Skin epidermis (tissue), 12 donors: ENCODE data around the gene PTTG1IP.
"Not testable (repeated sequence)": the region's sequence is repeated elsewhere in the genome, so short reads cannot be mapped to it uniquely, and the experiment has no call there.

Experiments used
- H3K27ac ChIP-seq, 21 experiments: fragments of 200-600 bp; sonication (generic) in 11 of 21; one replicate each; pipeline ENCODE4 v1.5.0; 2020; ENCODE audit warnings: mild to moderate bottlenecking in 3 of 21, inconsistent platforms in 2 of 21, moderate library complexity in 2 of 21
- H3K4me3 ChIP-seq, 7 experiments: fragments of 200-600 bp; sonication (generic) in 2 of 7; one replicate each; pipeline ENCODE4 v1.5.0; 2020; ENCODE audit warnings: inconsistent platforms in 2 of 7, mild to moderate bottlenecking in 2 of 7, moderate library complexity in 1 of 7

The PTTG1IP gene

GRCh38 chr21:44836666-44837471 lies 36.6 kb downstream of the PTTG1IP start:
- H3K4me3 ChIP-seq, result no peak overlapping the region
- no peak overlapping the region for H3K27ac ChIP-seq

- no peak overlapping the region for H3K27ac ChIP-seq
- no peak overlapping the region for H3K4me3 ChIP-seq
Measured at GRCh38 chr21:44836349-44836665, 37.2 kb downstream of the PTTG1IP start.

- Histone ChIP-seq H3K4me3 (no peak overlapping the region), H3K27ac (no peak overlapping the region)
Measured at GRCh38 chr21:44835647-44835973, 37.9 kb downstream of the PTTG1IP start.

- Histone ChIP-seq H3K27ac (no peak overlapping the region), H3K4me3 (no peak overlapping the region)
Measured at GRCh38 chr21:44834951-44835646, 38.4 kb downstream of the PTTG1IP start.

- H3K27ac ChIP-seq, result no peak overlapping the region
Measured at GRCh38 chr21:44834231-44834950, 39.1 kb downstream of the PTTG1IP start.

GRCh38 chr21:44833663-44834062 lies 39.8 kb downstream of the PTTG1IP start:
- H3K27ac ChIP-seq, result no peak overlapping the region
- no peak overlapping the region for H3K4me3 ChIP-seq

More at GRCh38 chr21:44834231-44834950, 39.1 kb downstream of the PTTG1IP start:
- no peak overlapping the region for H3K4me3 ChIP-seq

GRCh38 chr21:44832516-44833255 lies 40.8 kb downstream of the PTTG1IP start:
- H3K27ac ChIP-seq, H3K4me3 ChIP-seq: not testable (repeated sequence)

GRCh38 chr21:44831227-44831860 lies 42.1 kb downstream of the PTTG1IP start:
- Histone ChIP-seq H3K4me3 (no peak overlapping the region), H3K27ac (no peak overlapping the region)

- no peak overlapping the region for H3K4me3 ChIP-seq
- H3K27ac ChIP-seq, result no peak overlapping the region
Measured at GRCh38 chr21:44829507-44830092, 43.9 kb downstream of the PTTG1IP start.

GRCh38 chr21:44828362-44829056 lies 45.0 kb downstream of the PTTG1IP start:
- Histone ChIP-seq H3K4me3 (no peak overlapping the region), H3K27ac (no peak overlapping the region)

GRCh38 chr21:44823179-44823660 lies 50.3 kb downstream of the PTTG1IP start:
- no peak overlapping the region for H3K27ac ChIP-seq
- no peak overlapping the region for H3K4me3 ChIP-seq

- no peak overlapping the region for H3K4me3 ChIP-seq
Measured at GRCh38 chr21:44822484-44823178, 50.9 kb downstream of the PTTG1IP start.

GRCh38 chr21:44820851-44821250 lies 52.6 kb downstream of the PTTG1IP start:
- Histone ChIP-seq H3K4me3 (no peak overlapping the region), H3K27ac (no peak overlapping the region)

More at GRCh38 chr21:44822484-44823178, 50.9 kb downstream of the PTTG1IP start:
- no peak overlapping the region for H3K27ac ChIP-seq

GRCh38 chr21:44819283-44820243 lies 53.9 kb downstream of the PTTG1IP start:
- no peak overlapping the region for H3K4me3 ChIP-seq
- peak overlapping the region in 1 of 21 experiments; percentile 81 for H3K27ac ChIP-seq

GRCh38 chr21:44818640-44819011 lies 54.9 kb downstream of the PTTG1IP start:
- H3K27ac ChIP-seq, result peak overlapping the region; percentile 81 to 98 (median 93)
- peak overlapping the region; percentile 60 to 84 (median 63) for H3K4me3 ChIP-seq

- Histone ChIP-seq H3K27ac (peak within 1 kb of the TSS; percentile 81 to 98 (median 93)), H3K4me3 (peak within 1 kb of the TSS; percentile 60 to 84 (median 63))
Measured at GRCh38 chr21:44817914-44818639, 55.4 kb downstream of the PTTG1IP start, which contains the start of gene SUMO3. Gene SUMO3 (minus strand): TSS chr21:44818062. CDS start chr21:44817968, 94 bp downstream.
